Embryonic facial prominence (tissue), 1 donor: ENCODE measurements around the gene AKR1C1.
"Not testable (repeated sequence)": the region's sequence is repeated elsewhere in the genome, so short reads cannot be mapped to it uniquely, and the experiment has no call there.

ENCODE experiments used
- DNase-seq: peaks from one replicate; pipeline ENCODE4 v3.0.0-alpha.2; 2016; ENCODE audit errors: extremely low spot score

AKR1C1 gene

DNA sequence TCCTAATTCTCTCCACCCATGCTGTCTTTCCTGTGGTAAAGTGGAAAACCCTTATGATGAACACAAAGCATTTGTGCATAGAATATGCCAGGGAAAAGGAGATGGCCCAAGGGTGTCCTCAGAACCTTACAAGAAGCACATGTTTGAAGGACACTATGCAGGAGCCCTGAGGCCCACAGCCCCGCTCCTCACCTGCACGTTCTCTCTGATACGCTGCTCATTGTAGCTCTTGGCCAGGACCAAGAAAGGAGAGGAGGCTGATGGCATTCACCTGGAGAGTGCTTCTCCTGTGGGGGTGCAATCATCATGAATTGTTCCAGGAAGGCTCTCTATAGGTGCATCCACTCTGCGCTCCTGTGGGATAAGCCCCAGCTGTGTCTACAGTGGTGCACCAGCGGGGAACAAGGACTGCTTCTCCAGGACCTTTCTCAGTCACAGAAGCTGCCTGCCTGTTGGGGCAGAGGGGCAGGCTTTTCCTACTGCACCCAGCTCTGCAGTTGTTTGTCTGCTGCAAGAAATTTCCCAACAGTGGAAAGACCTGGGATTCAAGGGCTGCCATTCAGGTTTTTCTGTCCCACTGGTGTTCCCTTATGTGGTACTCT, 20.5 kb downstream of the AKR1C1 start:
- no peak for DNase-seq

DNA sequence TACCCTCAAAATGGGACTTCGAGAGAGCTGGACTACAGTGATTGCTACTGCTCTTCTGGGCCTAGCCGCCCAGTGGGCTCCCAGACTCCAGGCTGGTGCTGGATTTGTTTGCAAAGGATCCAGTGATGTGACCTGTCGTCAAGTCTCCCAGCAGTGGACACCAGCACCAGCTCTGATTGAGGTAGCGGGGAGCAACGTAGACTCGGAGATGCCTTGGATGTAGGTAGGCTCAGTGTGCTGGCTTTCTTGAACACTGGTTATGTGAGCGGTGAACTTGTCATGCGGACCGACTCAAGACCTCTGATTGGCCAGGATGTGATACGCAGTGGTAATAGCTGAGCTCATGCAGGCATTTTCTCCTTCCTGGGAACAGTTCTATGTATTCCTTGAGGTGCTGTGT, 21.0 kb downstream of the AKR1C1 start:
- DNase-seq: no peak

DNA sequence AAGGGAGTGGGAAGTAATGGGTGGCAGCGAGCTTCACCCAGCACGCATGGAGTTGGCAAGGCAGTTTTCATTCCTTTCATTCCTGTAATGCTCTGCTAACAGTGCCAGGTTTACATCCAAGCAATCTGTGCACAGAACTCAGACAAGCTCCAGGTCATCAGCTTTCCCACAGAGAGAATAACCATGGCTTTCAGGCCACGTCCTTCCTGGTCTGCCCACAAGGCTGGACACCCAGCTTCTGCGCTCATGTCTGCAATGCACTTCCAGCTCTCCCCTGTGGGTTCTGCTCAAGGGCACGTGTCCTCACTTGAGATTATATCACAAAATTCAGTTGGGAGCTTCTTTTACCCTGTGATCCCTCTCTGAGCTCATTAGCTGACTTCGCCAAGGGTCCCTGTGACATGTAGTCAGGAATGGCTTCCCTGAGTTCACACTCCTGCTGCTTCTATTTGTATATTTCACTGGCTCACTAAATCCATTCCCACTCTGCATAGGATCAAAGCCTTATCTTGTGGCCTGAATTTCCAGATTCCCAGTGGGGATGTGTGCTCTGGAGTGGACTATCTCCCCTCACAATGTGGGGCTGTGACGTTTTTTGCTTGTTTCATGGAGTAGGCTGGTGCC, 21.9 kb downstream of the AKR1C1 start:
- no peak for DNase-seq

DNA sequence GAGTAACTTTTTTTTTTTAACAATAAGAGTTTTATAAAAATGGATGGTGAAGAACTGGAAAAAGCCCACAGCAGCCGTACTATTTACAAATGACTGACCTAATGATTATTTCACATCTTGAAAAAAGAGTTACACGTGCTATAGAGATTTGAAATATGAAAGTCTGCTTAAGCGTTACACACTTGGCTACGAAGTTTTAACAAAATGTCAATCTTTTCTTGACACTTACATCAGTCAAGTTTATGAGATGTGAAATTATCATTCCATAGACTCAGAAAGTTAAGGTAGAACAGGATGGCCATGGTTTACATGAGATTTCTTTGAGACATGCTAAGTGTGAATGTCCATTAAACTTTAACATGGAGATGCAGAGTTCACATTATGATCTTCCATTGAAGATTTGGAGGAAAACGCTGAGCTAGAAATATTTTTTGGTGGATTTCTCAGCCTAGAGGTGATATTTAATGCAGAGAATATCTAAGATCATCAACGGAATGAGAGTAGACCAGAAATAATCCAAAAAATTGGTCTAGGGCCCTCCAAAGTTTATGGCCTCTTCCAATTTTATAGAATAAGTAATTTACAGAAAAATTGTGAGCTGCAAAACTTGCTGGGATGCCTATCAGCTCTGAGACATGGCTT, 24.9 kb downstream of the AKR1C1 start:
- DNase-seq: not testable (repeated sequence)

DNA sequence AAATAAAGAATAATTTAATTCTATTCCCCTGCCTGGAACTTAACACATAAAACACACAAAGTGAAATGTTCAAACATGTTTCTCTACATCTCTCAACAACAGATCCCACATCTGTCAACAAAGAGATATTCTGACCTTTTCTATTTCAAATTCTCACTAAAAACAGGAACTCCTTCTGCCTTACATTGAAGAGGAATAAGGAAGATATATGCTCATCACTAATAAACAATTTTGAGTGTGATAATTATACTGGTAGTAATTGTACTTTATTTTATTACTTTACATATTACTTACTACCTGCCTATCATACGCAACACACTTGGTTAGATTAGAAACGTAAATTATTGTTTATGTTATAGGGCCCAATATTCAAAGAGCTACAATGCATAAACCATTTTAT, 27.0 kb downstream of the AKR1C1 start:
- DNase-seq: no peak

DNA sequence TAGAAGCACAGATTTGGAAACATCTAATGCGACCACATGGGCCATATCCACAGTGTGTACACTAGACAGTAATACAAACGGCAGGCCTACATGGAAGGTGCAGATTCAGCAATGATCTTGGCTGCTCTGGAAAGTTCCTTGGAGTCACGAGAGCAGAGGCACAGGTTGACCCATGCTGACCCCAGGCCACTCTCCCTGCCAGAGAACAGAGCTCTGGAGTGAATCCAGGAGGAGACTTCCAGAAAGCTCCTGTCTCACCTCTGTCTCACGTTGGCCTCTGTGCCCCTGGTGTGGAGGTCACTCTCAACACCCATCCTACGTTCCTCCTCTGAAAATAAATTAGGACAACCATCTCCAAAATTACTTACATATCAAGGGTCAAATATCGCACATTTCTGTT, 28.2 kb downstream of the AKR1C1 start:
- not testable (repeated sequence) for DNase-seq

DNA sequence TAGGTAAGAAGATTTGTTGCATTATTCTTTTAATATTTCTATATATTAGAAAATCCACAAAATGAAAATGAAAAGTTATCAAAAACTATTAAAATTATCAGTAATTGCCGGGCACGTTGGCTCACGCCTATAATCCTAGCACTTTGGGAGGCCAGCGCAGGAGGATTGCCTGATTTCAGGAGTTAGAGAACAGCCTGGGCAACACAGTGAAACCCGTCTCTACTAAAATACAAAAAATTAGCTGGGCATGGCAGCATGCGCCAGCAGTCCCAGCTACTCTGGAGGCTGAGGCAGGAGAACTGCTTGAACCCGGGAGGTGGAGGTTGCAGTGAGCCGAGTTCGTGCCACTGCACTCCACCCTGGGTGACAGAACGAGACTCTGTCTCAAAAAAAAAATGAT, 29.3 kb downstream of the AKR1C1 start:
- DNase-seq: not testable (repeated sequence)

DNA sequence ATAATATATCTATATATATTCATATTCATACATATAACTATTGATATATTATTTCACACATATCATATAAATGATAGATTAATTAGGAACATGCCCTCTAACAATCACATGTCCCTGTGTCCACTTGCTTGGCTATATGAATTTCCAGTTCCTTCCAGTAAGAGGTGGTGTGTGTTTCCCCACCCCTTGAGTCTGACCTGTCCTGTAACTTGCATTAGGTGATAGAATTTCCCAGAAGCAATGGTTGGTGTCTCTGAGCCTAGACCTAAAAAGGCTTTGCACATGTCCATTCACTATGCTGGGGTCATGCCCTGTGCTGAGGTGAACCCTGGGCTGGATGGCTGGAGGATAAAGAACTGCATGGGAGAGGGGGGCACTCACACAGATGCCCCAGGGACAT, 31.0 kb downstream of the AKR1C1 start:
- DNase-seq: not testable (repeated sequence)

DNA sequence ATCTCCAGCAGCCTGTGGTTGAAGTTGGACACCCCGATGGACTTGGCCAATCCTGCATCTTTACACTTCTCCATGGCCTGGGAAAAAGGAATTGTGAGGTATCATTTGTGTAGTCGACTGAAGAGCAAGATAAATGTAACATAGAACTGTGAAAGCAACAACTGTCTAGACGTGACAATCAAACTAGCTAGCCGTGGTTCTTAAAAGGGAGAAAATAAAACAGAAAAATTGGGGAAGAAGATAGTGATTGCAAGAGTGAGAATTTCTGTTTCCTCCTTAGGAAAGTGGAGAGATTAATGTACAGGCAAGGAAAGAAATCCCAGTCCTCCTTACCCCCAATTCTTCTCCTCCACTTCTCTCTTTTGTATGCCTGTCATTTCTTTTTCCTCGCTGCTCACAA, 35.5 kb downstream of the AKR1C1 start:
- DNase-seq: no peak

DNA sequence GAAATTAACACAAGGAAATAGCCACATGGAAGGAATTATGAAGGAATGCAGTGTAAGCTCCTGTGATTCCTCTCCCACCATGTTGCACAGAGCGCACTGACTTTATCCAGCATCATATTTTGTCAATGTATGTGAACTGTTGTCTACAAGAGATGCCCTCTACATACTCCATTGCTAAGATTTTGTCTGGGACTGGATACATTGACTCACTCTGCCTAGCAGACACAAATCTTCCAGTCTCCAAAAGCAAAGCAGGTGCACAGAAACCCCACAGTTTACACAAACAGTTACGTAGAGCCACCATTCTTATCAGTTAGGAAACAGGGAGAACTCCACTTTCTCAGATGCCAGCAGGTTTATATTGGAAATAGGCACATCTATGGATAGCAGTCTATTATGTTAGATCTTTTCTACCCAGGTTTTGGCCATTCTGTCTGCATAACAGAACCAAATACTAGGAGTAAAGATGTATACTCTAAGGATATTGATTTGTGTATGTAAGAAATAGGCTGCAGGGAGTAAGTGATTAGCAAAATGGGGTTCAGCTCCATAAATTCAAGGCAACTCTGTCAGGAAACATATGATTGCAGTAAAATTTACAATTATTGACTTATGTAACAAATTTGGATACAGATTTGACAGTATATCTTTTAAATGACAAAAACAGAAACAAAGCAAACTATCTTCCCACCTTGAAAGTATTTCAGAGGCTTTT, 39.0 kb downstream of the AKR1C1 start:
- DNase-seq: no peak

DNA sequence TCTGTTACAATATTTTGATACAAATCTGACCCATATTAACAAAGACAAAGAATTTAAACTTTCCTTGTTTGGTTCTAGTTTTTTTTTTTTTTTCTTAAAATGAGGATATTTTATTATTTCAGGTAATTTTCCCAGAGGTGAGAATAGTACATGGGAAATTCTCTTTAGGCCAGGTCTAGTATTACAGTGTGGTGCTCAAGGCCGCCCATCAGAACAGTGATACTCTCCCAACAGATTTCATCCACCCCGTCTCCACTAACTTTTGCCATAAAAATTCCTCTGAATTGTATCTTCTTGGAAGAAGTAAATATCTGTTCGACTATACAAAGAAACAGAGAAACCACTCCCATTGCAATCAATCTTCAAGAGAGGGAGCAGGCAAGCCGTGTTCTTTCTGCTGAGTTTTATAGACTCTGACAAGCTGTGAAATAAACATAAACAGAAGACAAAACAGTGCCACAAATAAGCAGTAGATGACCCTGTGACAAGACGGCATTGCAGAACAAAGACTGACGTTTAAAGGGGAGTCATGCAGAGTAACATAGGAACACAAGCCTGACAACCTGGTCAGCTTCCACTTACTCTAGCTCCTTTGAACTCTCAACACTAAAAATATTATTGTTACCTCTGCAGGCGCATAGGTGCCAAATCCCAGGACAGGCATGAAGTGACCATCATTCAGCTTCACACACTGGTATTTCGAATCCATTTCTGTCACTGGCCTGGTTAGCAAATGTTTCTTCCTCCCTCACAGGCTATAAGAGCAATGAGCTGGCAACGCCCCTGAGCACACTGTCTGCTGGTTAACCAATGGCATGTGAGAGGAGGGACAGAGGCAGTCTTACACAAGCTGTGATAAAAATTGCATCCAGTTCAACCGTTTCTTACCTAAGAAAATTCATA, 40.2 kb downstream of the AKR1C1 start, which contains the start of gene AKR1C2:
Gene AKR1C2, minus strand, starts transcription at position 731 of the 903 bp plus-strand sequence. Its CDS starts 22 bp downstream, at position 709.
- not testable (repeated sequence) for DNase-seq

DNA sequence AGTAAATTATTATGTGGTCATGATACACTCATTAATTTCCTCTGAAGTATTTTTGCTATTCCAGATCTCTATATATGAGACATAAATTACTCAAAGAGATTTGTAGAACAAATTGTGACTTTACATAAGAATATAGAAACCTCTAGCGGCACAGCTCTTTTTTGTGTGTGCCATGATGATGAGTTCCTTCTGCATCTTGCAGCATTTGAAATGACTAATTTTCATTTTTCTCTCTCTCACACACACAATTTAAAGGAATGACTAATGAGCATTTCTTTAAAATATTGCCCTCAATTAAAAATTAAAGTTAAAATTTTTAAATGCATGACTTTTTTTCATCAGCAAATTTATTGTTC, 40.8 kb downstream of the AKR1C1 start:
- not testable (repeated sequence) for DNase-seq

DNA sequence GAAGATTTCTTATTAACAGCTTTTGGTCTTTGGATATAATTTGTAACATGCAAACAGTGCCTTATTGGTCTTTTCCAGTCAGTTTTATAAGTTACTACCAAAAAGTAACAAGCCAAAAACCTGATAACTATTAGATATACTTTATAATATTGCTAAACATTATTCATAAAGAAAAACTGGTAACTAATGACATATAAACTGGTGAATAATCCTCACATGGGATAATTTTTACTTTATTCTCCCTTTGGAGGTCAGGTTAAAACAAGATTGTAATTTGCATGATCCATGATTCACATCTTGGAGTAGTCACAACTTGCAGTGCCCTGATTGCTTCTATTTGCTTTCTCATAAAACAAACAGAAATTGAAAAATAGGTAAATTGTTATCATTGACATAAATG, 41.3 kb downstream of the AKR1C1 start:
- DNase-seq: not testable (repeated sequence)

DNA sequence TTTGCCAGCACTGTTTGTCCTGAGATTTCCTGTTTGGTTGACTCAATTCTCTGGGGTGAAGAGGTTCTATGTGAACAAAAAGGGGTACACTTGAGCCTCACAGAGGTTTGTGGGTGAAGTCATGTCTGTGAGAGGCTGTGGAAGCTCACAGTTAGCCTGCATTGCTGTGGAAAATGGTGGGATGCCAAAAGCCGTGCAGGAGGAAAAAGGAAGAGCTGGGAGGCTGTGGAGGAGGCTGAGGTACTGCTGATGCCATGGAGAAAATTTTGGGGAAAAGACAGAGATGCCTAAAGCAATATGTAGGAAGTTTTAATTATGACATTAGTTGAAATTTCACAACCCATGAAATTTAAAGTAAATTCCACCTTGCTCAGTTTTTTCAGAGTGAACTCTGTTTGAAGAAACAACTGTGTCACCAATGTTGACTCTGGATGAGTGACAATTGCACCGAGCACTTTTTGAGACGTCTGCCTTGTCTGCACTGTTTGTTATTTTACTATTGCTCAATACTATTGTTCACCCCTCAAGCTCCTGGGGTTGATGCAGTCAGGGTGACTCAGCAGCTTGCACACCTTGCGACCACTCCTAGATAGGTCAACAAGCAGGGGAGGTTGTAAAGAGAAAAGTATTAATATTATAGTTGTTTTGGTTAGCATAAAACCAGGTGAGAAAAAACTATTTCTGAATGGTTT, 45.8 kb downstream of the AKR1C1 start:
- DNase-seq: not testable (repeated sequence)

DNA sequence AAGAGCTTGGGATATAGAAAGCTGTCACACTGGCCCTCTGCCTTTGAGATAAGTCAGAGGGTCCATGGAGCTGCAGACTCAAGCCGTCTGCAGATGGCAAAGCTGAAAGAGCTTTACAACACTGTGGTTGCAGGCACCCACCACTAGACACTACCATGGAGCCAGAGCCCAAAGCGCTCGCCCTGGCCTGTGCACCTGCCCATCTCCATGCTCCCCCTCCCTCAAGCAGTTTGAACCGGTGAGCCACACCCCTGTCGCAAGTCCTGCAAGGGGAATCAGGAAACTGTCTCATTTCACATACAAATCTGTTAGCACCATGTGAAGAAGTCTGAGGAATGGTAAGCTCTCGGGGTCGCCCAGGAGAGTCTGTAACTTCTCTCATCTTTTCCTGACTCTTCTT, 46.8 kb downstream of the AKR1C1 start:
- not testable (repeated sequence) for DNase-seq

DNA sequence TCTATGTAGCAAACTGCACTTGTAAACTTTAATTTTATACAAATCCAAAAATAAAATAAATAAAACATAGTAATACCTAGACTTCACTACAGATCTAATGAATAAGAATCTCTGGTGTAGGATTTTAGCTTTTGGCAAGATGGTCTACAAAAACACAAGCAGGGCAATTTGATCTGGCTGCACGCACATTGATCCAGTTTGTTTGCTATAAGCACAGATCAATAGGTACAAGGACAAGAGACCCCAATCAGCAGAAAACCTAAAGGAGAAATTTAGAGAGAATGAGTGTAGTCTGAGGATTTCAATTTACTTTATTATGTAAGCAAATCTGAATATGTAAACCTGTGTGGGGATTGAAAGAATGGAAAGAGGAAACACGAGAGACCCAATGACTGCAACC, 48.2 kb downstream of the AKR1C1 start:
- DNase-seq: not testable (repeated sequence)

DNA sequence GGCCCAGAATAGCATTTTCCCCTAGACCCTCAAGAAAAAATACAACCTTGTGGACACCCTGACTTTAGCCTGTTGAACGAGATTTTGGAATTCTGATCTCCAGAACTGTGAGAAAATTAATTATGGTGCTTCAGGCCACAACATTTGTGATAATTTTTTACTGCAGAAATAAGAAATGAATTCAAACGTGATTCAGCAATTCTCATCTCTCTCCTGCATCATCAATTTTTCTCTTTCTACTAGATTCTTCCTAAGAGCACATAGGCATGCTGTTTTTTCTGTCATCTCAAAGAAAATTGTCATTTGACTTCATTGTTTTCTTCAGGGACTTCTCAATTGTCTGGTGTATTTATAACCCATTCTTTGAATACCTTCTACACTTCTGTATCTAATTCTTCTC, 49.4 kb downstream of the AKR1C1 start:
- no peak for DNase-seq

DNA sequence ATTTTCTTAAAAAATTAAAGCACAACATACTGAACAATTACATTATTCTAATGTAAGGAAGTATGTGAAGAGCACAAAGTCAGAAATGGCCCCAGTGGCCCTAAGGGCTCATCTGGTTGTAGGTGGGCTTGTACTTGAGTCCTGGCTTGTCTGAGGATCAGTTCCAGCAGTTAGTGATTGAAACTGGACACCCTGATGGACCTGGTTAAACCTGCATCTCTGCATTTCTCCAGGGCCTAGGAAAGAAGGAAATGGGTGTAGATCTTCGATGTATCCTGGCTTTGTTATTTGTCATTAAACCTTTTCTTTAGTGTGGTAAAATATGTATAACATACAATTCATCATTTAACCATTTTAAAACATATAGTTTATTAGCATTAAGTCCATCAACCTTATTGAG, 50.2 kb downstream of the AKR1C1 start:
- DNase-seq: no peak

DNA sequence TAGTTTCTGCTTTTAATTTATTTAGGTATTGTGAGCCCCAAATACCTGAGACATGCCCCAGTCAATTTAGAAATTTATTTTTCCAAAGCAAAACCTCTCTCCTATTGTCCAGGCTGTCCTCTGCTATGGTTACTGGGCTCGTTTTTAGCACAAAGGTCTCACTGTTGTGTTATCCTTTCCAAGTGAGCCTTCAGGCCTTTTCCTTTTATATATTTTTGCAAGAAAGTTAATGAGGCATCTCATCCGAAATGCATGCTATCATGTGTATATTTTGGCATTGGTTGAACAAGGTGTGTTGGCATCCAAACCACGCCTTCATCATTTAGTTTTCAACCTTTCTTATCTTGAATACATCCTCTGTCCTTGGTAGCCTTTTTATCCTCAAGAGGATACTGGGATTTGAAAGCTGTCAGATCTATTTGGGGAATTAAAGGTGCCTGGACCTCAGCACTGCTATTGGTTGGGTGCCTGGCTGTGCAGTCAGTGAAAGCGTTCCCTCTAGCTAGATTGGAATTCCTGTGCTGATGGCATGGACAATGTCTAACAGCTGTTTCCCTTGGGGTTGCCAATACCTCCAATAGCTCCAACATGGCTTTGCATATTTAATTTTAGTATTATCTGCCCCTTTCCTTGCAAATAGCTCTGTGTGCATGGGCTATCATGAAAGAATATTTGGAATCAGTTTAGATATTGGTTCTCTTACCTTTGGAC, 51.1 kb downstream of the AKR1C1 start:
- not testable (repeated sequence) for DNase-seq

DNA sequence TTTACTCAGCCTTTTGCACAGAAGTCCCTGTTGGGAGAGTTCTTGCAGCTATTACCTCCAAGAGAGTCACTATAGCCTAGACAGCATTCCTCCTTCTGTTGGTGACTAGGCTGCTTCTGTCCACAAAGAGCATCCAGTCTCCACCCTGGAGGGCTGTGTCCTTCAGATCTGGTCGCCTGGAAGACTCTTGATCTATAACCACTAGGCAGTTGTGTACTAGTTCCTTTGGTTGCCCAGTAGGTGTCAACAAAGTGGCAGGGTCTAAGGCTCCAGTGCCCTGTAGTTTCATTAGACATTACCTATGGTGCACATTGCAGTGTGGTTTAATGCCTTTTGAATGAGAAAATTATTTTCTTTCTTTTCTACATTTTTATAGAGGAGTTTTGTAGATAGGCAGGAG, 51.7 kb downstream of the AKR1C1 start:
- DNase-seq: no peak
